Cardiac fibroblast (primary cell): Measurements from ENCODE around the gene RPL41.

Experiments used
- DNase-seq, 2 donors: peaks; one replicate each; pipeline versions ENCODE4 v3.0.0 to v3.0.0-alpha.2; 2010; ENCODE audit warnings: low read depth in 2 of 2
- H3K4me3 ChIP-seq, 2 donors: replicated peaks in 1 of 2; 1 replicate in 1 of 2; 2 replicates in 1 of 2; pipeline ENCODE4 v1.5.1; 2011; ENCODE audit warnings: low read depth in 2 of 2, low read length in 2 of 2, mild to moderate bottlenecking in 2 of 2, moderate library complexity in 1 of 2
- TF ChIP-seq, protein P1 (sequence below): IDR thresholded peaks from one replicate; pipeline ENCODE4 v1.5.1; 2011; ENCODE audit warnings: low read depth, mild to moderate bottlenecking, low read length, inconsistent platforms

RPL41 gene

DNA sequence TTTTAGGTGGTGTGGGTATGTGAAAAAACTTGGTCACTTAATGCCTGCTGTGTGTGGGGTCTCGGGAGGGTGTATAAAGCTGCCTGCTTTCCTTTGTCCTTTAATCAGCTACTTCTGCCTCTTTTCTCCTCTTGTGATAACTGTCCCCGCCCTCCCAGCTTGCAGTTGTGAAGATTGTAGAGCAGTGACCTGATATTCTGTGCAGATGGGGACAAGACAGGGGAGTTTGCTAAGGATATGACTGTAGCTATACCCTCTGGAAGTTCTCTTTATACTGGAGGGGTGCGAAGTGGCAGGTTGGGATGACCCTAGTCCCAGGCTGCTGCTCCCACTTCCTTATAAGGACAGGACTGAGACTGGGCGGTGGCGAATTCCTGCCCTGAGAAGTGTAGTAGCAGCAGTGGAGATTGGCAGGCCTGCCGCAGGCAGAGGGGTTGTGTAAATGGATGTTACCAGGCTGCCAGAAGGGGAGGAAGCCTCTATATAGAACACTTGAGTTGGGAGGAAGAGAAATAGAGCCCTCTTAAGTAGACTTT is 42.6 kb downstream of the RPL41 start:
- H3K4me3 ChIP-seq = peak overlapping the region; percentile 93 to 98
- peak; percentile 80 to 86 for DNase-seq
- TF ChIP-seq, protein P1, sequence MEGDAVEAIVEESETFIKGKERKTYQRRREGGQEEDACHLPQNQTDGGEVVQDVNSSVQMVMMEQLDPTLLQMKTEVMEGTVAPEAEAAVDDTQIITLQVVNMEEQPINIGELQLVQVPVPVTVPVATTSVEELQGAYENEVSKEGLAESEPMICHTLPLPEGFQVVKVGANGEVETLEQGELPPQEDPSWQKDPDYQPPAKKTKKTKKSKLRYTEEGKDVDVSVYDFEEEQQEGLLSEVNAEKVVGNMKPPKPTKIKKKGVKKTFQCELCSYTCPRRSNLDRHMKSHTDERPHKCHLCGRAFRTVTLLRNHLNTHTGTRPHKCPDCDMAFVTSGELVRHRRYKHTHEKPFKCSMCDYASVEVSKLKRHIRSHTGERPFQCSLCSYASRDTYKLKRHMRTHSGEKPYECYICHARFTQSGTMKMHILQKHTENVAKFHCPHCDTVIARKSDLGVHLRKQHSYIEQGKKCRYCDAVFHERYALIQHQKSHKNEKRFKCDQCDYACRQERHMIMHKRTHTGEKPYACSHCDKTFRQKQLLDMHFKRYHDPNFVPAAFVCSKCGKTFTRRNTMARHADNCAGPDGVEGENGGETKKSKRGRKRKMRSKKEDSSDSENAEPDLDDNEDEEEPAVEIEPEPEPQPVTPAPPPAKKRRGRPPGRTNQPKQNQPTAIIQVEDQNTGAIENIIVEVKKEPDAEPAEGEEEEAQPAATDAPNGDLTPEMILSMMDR = no peak

DNA sequence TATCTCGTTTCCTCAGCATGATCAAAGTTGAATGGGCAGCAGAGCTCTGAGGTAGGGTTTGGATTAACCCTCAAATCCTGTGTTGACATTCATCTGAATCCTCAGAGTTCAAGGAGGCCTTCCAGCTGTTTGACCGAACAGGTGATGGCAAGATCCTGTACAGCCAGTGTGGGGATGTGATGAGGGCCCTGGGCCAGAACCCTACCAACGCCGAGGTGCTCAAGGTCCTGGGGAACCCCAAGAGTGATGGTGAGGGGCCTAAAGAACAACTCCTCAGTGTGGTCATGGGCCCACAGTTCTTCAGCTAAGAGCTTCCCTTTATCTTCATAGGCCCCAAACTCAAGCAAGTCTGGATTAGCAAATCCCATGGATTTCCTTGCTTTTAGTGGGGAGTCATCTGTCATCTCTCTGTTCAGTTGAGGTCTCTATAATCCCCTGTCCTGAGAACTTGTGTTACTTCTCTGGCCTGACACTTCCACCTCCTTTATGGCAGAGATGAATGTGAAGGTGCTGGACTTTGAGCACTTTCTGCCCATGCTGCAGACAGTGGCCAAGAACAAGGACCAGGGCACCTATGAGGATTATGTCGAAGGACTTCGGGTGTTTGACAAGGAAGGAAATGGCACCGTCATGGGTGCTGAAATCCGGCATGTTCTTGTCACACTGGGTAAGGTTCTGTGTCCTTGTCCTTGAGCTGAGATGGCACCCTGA is 43.2 kb downstream of the RPL41 start:
- H3K4me3 ChIP-seq = peak overlapping the region; percentile 93 to 98
- DNase-seq = peak in 1 of 2 donors; percentile 7
- TF ChIP-seq, protein P1 = no peak

DNA sequence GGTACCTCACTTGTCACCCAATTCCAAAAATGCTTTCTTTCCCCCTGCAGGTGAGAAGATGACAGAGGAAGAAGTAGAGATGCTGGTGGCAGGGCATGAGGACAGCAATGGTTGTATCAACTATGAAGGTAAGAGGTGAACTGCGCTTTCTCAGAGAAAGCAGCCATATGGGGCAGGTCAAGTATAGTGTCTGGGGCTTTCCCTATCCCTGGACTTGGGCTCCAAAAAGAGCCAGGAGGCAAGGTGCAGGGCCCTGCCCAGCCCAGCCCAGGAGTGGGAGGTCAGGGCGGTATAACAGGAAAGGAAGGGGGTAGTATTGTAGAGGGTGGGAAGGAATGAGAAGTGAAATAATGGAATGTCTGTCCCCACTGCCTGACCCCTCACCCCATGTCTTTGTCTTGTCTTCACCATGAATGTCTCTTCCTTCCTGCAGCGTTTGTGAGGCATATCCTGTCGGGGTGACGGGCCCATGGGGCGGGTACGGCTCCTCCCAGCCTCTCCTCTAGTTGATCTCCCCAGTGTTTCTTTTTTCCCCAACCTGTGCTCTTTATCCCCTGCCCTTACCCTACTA is 43.8 kb downstream of the RPL41 start:
- TF ChIP-seq, protein P1 = no peak
- peak; percentile 56 to 68 for DNase-seq
- H3K4me3 ChIP-seq = peak overlapping the region; percentile 93 to 98

DNA sequence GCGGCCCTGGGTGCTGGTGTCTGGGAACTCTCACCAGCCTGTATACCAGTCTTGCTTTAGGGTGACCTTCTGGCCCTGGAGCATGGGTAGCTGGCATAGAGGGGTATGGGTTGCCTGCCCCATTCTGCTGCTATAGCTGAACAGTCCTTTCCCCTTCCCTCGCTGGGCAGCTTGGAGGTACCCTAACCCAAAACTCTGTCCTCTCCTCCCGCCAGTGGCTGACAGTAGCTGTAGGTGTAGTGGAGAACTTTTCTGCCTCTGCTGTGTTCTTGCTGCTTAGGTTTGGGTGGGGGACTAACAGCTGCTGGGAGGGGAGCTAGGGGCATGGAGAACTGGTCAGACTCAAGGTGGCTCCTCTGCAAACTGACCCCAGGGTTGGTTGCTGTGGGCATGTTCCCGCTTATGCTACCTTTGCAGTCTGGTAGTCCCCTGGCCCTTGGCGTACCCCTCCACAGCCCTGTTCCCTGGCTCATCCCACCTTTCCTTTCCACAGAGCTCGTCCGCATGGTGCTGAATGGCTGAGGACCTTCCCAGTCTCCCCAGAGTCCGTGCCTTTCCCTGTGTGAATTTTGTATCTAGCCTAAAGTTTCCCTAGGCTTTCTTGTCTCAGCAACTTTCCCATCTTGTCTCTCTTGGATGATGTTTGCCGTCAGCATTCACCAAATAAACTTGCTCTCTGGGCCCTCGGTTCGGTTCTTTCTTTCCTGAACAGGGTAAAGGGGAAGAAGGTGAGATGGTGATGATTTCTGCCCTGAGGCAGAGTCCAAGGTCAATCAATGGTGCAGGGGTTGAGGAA is 44.7 kb downstream of the RPL41 start:
- TF ChIP-seq, protein P1 = no peak
- peak overlapping the region; percentile 93 to 98 for H3K4me3 ChIP-seq
- DNase-seq = no peak

DNA sequence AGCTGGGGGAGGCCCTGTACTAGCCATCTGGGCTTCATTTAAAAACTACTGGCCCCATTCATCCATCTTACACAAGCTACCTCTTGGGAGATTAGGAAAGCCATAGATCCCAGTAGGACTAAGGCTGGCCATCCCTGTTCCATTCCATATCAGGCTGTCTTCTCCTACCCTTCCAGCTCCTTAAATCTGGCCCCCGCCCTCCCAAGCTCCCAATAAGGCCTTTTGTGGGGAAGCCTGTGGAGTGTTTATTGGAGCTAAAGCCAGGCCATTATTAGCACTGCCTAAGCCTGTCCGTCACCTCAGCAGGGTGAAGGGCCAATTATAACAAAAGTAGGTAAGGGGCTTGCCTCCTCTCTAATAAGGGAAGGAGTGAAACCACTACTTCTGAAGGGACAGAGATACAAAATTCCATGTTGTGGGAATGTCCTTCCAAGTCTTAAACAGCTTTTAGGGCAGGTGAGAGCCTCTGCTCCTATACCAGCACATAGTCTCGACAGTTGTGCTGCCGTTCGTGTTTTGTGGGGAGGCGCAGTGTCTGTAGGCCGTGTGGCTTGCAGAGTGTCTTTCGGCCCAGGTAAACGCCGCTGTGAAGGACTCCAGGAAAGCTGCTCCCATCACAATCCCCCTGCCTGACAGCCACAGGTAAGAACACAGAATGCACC is 45.4 kb downstream of the RPL41 start:
- H3K4me3 ChIP-seq = no peak overlapping the region
- peak in 1 of 2 donors; percentile 9 for DNase-seq
- TF ChIP-seq, protein P1 = no peak
